HepG2 (cell line): ENCODE data around the gene TOB1. TPM values are rescaled to one million over a fixed set of nuclear protein-coding genes. Genes with fewer than 3 reads are reported as not detected.

Source experiments
- FOXP1 ChIP-seq, 2 experiments: fragments of 450-650 bp in 1 of 2; IDR thresholded peaks; 2 replicates each; pipeline ENCODE4 v1.6.1; 2017 to 2018; ENCODE audit warnings: antibody characterized with exemption in 1 of 2
- GABPA ChIP-seq, 2 experiments: IDR thresholded peaks; 2 replicates each; pipeline ENCODE4 v1.6.1; 2011 to 2016; ENCODE audit warnings: low read depth in 2 of 2, low read length in 1 of 2, missing biosample characterization in 1 of 2, missing genetic modification characterization in 1 of 2
- GPN1 ChIP-seq: sonication (generic); formaldehyde crosslinking; IDR thresholded peaks from 2 replicates; pipeline ENCODE4 v1.5.1; 2020; ENCODE audit warnings: missing genetic modification reagents, borderline replicate concordance
- GTF2F1 ChIP-seq: fragments of 150-350 bp; IDR thresholded peaks from 2 replicates; pipeline ENCODE4 v1.6.1; 2014; ENCODE audit warnings: low read length
- HOXA7 ChIP-seq: sonication (generic); formaldehyde crosslinking; IDR thresholded peaks from 2 replicates; pipeline ENCODE4 v1.8.1; 2022; ENCODE audit warnings: mild to moderate bottlenecking, missing genetic modification reagents, moderate library complexity
- KLF11 ChIP-seq: IDR thresholded peaks from 2 replicates; pipeline ENCODE4 v1.6.1; 2016; ENCODE audit warnings: missing compliant biosample characterization
- PHF5A ChIP-seq: IDR thresholded peaks from one replicate; pipeline ENCODE4 v1.6.1; 2018; ENCODE audit warnings: low read depth, missing genetic modification reagents; ENCODE audit not compliant: unreplicated experiment
- PHF8 ChIP-seq: sonication (generic); formaldehyde crosslinking; IDR thresholded peaks from 2 replicates; pipeline ENCODE4 v1.5.0; 2020; ENCODE audit warnings: missing genetic modification reagents
- POGZ ChIP-seq: sonication (generic); formaldehyde crosslinking; IDR thresholded peaks from 2 replicates; pipeline ENCODE4 v1.4.0; 2020; ENCODE audit warnings: mild to moderate bottlenecking, missing genetic modification reagents
- RBAK ChIP-seq: sonication (generic); formaldehyde crosslinking; IDR thresholded peaks from 2 replicates; pipeline ENCODE4 v1.5.1; 2020; ENCODE audit warnings: mild to moderate bottlenecking, missing genetic modification reagents
- RFX1 ChIP-seq: fragments of 450-650 bp; IDR thresholded peaks from 2 replicates; pipeline ENCODE4 v1.6.1; 2017
- RFXANK ChIP-seq: IDR thresholded peaks from 2 replicates; pipeline ENCODE4 v1.6.1; 2016
- TERF1 ChIP-seq: sonication (generic); formaldehyde crosslinking; IDR thresholded peaks from 2 replicates; pipeline ENCODE4 v1.8.0; 2022; ENCODE audit warnings: mild to moderate bottlenecking, missing genetic modification reagents, moderate library complexity
- ZBTB49 ChIP-seq: sonication (generic); formaldehyde crosslinking; IDR thresholded peaks from 2 replicates; pipeline ENCODE4 v1.4.0; 2020; ENCODE audit warnings: missing genetic modification reagents, borderline replicate concordance
- ZKSCAN8 ChIP-seq: IDR thresholded peaks from 2 replicates; pipeline ENCODE4 v1.6.1; 2016; ENCODE audit warnings: borderline replicate concordance, missing genetic modification reagents, missing compliant biosample characterization
- ZMYM4 ChIP-seq: sonication (generic); formaldehyde crosslinking; IDR thresholded peaks from 2 replicates; pipeline ENCODE4 v1.8.1; 2023; ENCODE audit warnings: mild to moderate bottlenecking, missing genetic modification reagents
- ZNF274 ChIP-seq: sonication (generic); formaldehyde crosslinking; IDR thresholded peaks from 2 replicates; pipeline ENCODE4 v1.5.1; 2020; ENCODE audit warnings: mild to moderate bottlenecking, missing genetic modification reagents
- ZNF512B ChIP-seq: sonication (generic); formaldehyde crosslinking; IDR thresholded peaks from 2 replicates; pipeline ENCODE4 v1.5.1; 2020; ENCODE audit warnings: missing genetic modification reagents, mild to moderate bottlenecking, borderline replicate concordance
- ZNF563 ChIP-seq: sonication (generic); formaldehyde crosslinking; IDR thresholded peaks from 2 replicates; pipeline ENCODE4 v1.8.0; 2022; ENCODE audit warnings: mild to moderate bottlenecking, moderate library complexity, missing genetic modification reagents
- ZNF614 ChIP-seq: IDR thresholded peaks from 2 replicates; pipeline ENCODE4 v1.6.1; 2018; ENCODE audit warnings: missing biosample characterization, missing genetic modification reagents, inconsistent platforms, borderline replicate concordance
- ZNF678 ChIP-seq: sonication (generic); formaldehyde crosslinking; IDR thresholded peaks from 2 replicates; pipeline ENCODE4 v1.4.0; 2020; ENCODE audit warnings: mild to moderate bottlenecking, missing genetic modification reagents
- ZNF790 ChIP-seq: sonication (generic); formaldehyde crosslinking; IDR thresholded peaks from 2 replicates; pipeline ENCODE4 v1.8.0; 2022; ENCODE audit warnings: missing genetic modification reagents, mild to moderate bottlenecking, borderline replicate concordance
- ZSCAN29 ChIP-seq: sonication (generic); formaldehyde crosslinking; conservative IDR thresholded peaks from 2 replicates; pipeline ENCODE4 v1.4.0; 2020; ENCODE audit warnings: mild to moderate bottlenecking, missing genetic modification reagents
- polyA plus RNA-seq, 8 experiments: library from polyadenylated mRNA; depleted of rRNA in 3 of 8; stranded (reverse) in 7 of 8; unstranded in 1 of 8; fragments of >200 nt; fragmentation: Illumina TruSeq in 4 of 8; extraction: Trizol in 4 of 8; gene quantifications; 2 replicates each; pipeline versions ENCODE4 v1.2.1 to v1.2.3, GENCODE V29; 2011 to 2016; ENCODE audit warnings: low read depth in 4 of 8, missing spikeins in 1 of 8, mixed read lengths in 1 of 8; ENCODE audit not compliant: insufficient read depth in 1 of 8
- total RNA-seq, 5 experiments: library from RNA; depleted of rRNA; stranded (reverse); fragments of >200 nt; fragmentation: Illumina TruSeq; extraction: Trizol; gene quantifications; 2 replicates each; pipeline ENCODE4 v1.2.3, GENCODE V29; 2016; ENCODE audit warnings: low read depth in 1 of 5

The TOB1 gene
- total and polyA plus RNA-seq, 2 of the 13 experiments (the other 11 are each of a cell fraction or from before 2014, with no cell fraction given), result 21.9 to 57.7 TPM

DNA sequence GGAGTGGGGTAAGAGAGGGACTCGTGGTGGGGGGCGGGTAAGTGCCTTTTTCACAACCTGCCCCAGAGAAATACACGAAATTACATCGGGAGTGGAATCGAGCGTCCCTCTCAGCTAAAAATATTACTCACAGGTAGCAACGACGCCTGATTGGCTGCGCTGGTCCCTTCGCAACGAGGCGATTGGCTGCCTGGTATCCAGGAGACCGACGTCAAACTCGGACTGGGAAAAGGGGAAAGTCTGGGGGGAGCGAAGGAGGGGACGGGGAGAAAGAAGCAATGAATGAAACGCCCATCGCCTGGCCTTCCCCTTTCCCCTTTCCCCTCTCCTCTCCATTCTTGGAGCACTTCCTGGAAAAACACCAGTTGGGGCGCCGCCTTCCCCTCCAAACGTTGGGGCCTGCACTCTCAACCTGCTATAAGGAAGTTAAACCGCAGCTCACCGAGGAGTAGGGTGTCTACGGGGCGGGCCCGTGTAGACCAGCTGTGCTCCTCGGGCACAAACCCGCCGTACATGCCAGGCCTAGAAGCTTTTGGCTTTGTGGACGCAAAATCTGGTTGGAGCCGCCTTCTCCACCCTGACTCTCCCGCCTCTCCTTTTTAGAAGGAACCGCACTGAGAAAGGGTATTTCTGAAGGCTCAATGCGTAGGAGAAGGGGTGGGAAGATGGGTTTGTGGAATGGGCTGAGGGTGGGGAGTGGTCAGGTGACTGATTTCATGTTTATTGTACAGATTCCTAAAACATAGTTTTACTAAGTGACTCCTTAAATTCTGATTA, 1.4 kb upstream of the TOB1 start (continued):
- TF ChIP-seq ZBTB49 (CRISPR knock-in tag), result no peak
- TF ChIP-seq ZNF678, result no peak
- TF ChIP-seq TERF1 (CRISPR knock-in tag), result no peak
- TF ChIP-seq ZNF614 (CRISPR knock-in tag), result no peak; the same call in 1 of the 2 replicates
- TF ChIP-seq GABPA (IDR thresholded peaks at IDR 0.05; ENCODE audit: low read depth, low read length), result no peak
- TF ChIP-seq GABPA (CRISPR knock-in tag; IDR thresholded peaks at IDR 0.05; ENCODE audit: low read depth), result peak; percentile 64
- TF ChIP-seq GTF2F1, result no peak
- TF ChIP-seq ZNF512B (CRISPR knock-in tag), result 0 out of 2 replicates have a peak, but pooled peaks have one; percentile 86
- TF ChIP-seq RBAK (CRISPR knock-in tag), result no peak
- TF ChIP-seq ZNF563 (CRISPR knock-in tag), result no peak; the same call in 1 of the 2 replicates
- TF ChIP-seq RFXANK (CRISPR knock-in tag), result peak; percentile 97
- TF ChIP-seq GPN1 (CRISPR knock-in tag), result no peak
- no peak for TF ChIP-seq PHF5A (CRISPR knock-in tag)
- TF ChIP-seq ZNF274 (CRISPR knock-in tag), result peak; percentile 54; the same call in 1 of the 2 replicates
- peak; percentile 59 for TF ChIP-seq POGZ (CRISPR knock-in tag)
- no peak for TF ChIP-seq ZNF790 (CRISPR knock-in tag)
- peak; percentile 89 for TF ChIP-seq RFX1
- peak; percentile 81; the same call in 1 of the 2 replicates for TF ChIP-seq ZKSCAN8 (CRISPR knock-in tag)
- peak; percentile 48; the same call in 1 of the 2 replicates for TF ChIP-seq KLF11 (CRISPR knock-in tag)
- TF ChIP-seq ZMYM4 (CRISPR knock-in tag), result peak; percentile 66
- TF ChIP-seq ZSCAN29 (CRISPR knock-in tag), result peak; percentile 100
- TF ChIP-seq PHF8 (CRISPR knock-in tag), result peak; percentile 75
- no peak for TF ChIP-seq FOXP1 (IDR thresholded peaks at IDR 0.05)
- TF ChIP-seq FOXP1 (CRISPR knock-in tag; IDR thresholded peaks at IDR 0.05), result peak; percentile 58; the same call in 1 of the 2 replicates
- TF ChIP-seq HOXA7, result no peak
